Fibroblast of lung (primary cell): ENCODE data around the gene PCID2.
A peak's percentile ranks its signal among the peaks of the same experiment; 100 is the strongest.

Experiments
- EZH2 ChIP-seq: IDR thresholded peaks from 2 replicates; pipeline ENCODE4 v1.5.1; 2012; ENCODE audit warnings: low read length, control low read depth, mild to moderate bottlenecking; ENCODE audit errors: missing control alignments
- TF ChIP-seq, protein P1 (sequence below), 2 donors: IDR thresholded peaks in 1 of 2; conservative IDR thresholded peaks in 1 of 2; 1 replicate in 1 of 2; 2 replicates in 1 of 2; pipeline ENCODE4 v1.5.1; 2011 to 2012; ENCODE audit warnings: low read length in 2 of 2, control low read depth in 1 of 2, inconsistent platforms in 1 of 2, low read depth in 1 of 2, mild to moderate bottlenecking in 1 of 2

DNA sequence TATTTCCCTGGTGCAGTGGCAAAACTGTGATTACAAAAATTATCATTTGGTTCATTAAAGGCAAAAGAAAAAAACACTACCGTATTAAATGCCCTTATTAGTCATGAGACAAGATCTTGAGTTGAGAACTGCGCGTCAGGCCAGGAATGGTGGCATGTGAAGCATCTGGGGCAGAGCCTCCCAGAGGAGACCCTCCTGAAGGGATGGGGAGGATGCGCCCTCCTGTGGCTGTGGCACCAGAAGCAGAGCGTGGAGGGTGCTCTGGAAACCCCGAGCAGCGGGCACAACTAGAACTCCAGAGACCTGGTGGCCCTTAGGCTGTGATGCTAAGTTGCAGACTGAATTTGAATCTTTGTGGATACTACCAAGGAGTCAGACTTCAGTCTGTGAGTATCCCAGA lies 12.4 kb upstream of the PCID2 start:
- TF ChIP-seq, protein P1, sequence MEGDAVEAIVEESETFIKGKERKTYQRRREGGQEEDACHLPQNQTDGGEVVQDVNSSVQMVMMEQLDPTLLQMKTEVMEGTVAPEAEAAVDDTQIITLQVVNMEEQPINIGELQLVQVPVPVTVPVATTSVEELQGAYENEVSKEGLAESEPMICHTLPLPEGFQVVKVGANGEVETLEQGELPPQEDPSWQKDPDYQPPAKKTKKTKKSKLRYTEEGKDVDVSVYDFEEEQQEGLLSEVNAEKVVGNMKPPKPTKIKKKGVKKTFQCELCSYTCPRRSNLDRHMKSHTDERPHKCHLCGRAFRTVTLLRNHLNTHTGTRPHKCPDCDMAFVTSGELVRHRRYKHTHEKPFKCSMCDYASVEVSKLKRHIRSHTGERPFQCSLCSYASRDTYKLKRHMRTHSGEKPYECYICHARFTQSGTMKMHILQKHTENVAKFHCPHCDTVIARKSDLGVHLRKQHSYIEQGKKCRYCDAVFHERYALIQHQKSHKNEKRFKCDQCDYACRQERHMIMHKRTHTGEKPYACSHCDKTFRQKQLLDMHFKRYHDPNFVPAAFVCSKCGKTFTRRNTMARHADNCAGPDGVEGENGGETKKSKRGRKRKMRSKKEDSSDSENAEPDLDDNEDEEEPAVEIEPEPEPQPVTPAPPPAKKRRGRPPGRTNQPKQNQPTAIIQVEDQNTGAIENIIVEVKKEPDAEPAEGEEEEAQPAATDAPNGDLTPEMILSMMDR (conservative IDR thresholded peaks at IDR 0.05 in 1 of 2, IDR thresholded peaks at IDR 0.05 in 1 of 2; ENCODE audit: low read depth in 1 of 2, low read length in 2 of 2) = peak; percentile 13 to 40
- no peak for TF ChIP-seq EZH2
